GM12873 (cell line): ENCODE measurements around the gene GJC2.

Experiments used
- CTCF ChIP-seq: IDR thresholded peaks from 2 replicates; pipeline ENCODE4 v1.5.1; 2012; ENCODE audit warnings: low read depth, mild to moderate bottlenecking, moderate library complexity, low read length, control low read depth; ENCODE audit not compliant: insufficient read depth; ENCODE audit errors: missing control alignments

GJC2 gene

GRCh38 chr1:228194436-228194835 lies 44.7 kb downstream of the GJC2 start:
- TF ChIP-seq CTCF: no peak

- no peak for TF ChIP-seq CTCF
Measured at GRCh38 chr1:228194921-228195812, 45.4 kb downstream of the GJC2 start.

GRCh38 chr1:228197555-228198147 lies 47.9 kb downstream of the GJC2 start:
- no peak for TF ChIP-seq CTCF

- no peak for TF ChIP-seq CTCF
Measured at GRCh38 chr1:228198977-228199590, 49.4 kb downstream of the GJC2 start.

GRCh38 chr1:228204958-228205357 lies 55.2 kb downstream of the GJC2 start:
- no peak for TF ChIP-seq CTCF

- TF ChIP-seq CTCF: no peak
Measured at GRCh38 chr1:228205526-228206436, 56.1 kb downstream of the GJC2 start.
